ENCODE results near the gene BTN1A1.
"Not testable (repeated sequence)": the region's sequence is repeated elsewhere in the genome, so short reads cannot be mapped to it uniquely, and the experiment has no call there.

Gene BTN1A1

DNA sequence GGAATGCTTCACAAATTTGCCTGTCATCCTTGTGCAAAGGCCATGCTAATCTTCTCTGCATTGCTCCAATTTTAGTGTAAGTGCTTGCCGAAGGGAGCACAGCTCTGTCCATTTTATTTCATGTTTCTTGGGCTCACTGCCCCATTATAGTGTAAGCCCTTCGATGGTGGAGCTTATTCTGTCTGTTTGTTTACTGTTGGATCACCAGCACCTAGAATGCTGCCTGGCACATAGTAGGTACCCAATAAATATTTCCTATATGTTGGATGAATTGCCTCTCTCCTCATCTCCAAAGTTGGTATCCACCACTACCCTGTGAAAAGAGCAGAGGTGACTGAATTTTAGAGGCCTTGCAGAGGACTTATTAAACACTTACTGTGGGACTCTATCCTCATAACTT lies 19.3 kb downstream of the BTN1A1 start:
- DNase-seq: no peak

DNA sequence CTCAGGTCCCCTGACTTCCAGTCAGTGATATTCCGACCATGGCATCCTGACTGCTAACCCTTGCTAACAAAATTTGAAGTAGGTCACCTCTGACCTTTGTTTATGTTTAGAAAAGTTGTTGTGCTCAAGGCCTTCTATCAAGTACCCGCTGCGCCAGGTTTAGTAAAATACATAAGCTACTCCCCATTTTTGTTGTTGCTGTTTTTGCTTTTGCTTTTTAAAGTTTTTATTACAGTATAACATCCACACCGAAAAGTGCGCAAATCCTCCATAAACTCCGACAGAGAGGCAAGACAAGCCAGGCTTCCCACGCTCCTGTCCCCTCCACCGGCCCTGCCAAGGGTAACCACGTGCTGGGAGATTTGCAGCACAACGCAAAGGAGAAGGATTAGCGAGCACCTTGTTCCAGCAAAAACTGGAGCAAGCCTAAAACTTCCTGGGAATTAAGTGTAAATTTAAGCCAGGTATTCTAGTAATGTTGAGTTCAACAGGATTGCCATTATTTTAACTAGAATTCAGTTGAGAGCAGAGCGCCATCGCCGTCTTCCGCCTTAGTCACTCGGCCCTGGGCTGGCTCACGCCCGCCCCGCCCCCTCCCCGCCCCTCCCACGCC lies 20.2 kb downstream of the BTN1A1 start:
- DNase-seq: peak; percentile 25

DNA sequence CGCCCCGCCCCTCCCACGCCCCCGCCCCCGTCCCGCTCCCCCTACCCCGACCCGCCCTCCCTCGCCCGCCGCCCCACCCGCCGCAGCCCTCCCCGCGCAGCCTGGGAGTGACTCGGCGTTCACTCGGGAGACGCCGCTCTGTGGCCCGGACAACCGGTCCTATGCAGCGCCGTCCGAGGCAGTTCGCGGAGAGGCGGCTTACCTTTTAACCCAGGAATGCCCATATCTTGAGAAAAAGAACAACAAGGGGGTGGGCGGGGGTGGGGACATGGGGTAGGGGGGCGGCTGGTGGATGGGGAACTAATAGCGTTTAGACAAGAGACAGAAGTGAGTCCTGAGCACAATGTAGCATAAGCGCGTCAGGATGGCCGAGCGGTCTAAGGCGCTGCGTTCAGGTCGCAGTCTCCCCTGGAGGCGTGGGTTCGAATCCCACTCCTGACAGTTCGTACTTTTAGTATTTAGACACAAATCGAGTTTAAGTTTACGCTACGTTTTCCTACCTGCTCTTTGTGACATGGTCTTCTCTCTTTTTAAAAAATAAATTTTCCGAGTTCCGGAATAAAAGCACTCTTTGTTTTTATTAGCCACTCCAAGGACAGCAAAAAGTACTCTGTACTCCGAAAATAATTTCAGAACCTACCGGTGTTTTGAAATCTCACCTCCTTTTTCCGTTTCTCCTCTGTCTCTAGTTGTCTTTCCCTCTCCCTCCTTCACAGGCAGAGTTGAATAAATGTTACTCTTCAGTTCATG lies 20.9 kb downstream of the BTN1A1 start:
- peak; percentile 84 for DNase-seq

DNA sequence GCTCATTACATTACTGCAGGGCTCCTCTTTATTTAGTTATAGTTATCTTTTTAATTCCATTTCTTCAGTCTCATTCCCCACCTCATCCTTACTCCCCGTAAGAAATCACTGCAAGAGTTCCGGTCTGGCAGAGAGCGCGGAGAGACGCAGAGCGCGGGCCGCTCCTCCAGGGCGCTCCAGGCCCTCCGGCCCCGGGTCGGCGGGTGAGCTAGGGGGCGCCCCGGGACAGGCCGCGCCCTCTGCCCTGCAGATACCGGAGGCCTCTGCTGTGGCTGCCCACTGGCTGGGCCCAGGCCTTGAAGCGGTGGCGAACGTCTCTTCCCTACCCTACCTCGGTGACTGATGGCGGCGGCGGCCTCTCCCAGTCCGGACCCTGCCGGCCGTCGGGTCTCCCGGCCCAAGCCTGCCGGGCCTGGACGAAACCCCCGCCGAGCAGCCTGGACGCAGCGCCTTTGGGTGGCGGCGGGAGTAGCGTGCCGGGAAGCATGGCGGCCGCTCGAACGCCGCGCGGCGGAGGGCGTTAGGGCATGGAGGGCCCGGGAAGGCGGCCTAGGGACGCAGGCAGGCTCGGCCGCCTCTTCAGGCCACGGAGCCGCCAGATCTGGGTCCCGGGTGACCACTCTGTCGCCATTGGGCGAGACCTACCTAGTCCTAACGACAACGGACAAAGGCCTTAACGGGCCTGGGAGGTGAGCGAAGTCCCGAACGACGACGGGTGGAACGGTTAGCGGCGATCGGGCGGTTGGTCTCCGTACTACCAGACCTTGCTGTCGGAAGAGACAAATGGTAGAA lies 21.7 kb downstream of the BTN1A1 start:
- DNase-seq: no peak

DNA sequence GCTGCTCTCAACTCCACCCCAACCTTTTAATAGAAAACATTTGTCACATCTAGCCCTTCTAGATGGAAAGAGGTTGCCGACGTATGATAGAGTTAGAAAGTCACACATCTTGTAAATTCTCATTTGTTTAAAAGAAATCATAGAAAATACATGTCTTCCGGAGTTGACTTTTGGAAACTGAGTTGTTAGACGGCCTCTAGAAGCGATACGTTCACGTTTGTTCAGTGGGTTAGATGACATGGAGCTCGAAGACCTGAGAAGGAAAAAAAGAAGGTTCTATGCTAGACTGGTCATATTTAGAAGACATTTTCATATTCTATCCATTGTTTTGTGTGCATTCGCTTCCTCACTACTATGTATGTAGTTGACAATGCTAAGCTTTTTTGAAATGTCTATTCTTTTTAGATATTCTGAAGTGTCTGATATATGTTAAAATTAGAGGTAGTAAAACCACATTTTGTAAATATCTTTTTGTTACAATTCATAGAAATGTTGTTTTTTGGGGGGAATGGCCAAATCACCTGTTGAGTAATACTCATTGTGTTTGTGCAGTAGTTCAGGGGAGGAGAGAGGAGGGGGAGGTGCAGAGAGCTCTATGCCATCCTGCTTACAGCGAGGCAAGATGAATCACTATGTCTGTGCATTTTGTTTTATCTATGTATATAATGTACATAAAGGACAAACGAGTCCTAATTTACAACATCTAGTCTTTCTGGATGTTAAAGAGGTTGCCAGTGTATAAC lies 22.6 kb downstream of the BTN1A1 start:
- DNase-seq: not testable (repeated sequence)

DNA sequence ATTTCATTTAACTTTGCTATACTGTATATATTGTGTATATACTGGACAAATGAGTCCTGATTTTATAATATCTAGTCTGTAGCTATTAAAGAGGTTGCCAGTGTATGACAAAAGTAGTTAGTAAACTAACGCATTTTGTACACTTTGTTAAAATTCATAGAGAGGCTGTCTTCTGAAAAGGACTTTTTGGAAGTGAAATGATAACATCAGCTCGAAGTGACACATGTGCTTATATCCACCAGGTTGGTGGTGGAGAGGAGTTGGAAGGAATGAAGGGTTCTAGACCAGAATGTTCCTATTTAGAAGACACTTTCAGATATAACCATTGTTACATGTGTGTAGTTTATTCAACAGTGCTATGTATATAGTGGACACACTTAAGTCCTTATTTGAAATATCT lies 24.2 kb downstream of the BTN1A1 start:
- not testable (repeated sequence) for DNase-seq

DNA sequence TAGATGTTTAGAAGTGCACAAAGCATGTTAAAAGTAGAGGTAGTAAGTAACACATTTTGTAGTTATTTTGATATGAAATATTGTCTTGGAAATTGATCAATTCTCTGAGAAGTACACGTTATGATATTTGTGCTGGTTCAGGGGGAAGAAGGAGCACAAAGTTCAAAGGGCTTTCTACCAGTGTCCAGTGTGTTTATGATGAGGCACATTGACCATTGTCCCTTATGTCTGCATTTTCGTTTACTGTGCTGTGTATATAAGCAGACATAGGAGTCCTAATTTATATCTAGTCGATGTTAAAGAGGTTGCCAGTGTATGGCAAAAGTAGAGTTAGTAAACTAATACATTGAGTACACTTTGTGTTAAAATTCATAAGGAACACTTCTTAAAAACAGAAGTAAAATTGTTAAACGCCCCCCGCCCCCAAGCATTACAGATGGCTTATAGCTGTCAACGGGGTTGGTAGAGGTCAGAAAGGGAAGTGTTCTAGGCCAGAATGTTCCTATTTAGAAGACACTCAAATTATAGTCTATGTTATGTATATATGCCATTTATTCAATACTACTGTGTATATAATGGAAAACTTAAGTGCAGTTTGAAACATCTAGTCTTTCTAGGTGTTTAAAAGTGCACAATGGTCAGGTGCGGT lies 24.7 kb downstream of the BTN1A1 start:
- no peak for DNase-seq

DNA sequence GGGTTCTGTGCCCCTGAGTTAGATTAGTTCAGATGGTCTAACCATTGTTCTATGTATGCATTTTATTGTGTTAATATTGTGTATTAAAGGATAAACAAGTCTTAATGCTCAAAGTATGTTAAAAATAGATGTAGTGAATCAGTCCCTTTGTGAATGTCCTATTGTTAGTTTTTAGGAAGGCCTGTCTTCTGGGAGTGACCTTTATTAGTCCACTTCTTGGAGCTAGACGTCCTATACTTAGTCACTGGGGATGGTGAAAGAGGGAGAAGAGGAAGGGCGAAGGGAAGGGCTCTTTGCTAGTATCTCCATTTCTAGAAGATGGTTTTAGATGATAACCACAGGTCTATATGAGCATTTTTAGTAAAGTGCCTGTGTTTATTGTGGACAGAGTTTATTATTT lies 25.7 kb downstream of the BTN1A1 start:
- DNase-seq: no peak

DNA sequence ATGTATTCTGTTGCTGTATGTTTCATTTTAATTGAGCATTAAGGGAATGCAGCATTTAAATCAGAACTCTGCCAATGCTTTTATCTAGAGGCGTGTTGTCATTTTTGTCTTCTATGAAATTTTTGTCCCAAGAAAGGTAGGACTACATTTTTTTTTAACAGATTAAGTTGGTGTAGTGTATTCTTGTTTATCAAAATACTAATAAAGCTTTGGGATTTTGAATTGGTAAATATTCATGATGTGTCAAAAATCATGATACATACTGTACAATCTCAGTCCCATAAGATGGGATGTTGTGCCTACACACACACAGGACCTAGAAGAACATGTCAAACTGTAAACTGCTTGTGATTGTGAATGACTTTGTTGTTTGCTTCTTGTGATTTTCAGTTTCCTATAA lies 26.8 kb downstream of the BTN1A1 start:
- no peak for DNase-seq

DNA sequence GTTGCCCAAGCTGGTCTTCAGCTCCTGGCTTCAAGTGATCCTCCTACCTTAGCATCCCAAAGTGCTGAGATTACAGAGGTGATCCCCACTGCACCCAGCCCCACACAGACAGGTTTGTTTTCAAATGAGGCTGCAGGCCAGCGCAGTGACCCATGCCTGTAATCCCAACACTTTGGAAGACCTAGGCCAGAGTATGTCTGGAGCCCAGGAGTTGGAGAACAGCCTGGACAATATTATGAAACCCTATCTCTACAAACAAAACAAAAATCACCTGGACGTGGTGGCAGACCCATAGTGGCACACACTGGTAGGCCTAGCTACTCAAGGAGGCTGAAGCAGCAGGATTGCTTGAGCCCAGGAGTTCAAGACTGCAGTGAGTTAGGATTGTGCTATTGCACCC lies 30.1 kb downstream of the BTN1A1 start:
- no peak for DNase-seq

DNA sequence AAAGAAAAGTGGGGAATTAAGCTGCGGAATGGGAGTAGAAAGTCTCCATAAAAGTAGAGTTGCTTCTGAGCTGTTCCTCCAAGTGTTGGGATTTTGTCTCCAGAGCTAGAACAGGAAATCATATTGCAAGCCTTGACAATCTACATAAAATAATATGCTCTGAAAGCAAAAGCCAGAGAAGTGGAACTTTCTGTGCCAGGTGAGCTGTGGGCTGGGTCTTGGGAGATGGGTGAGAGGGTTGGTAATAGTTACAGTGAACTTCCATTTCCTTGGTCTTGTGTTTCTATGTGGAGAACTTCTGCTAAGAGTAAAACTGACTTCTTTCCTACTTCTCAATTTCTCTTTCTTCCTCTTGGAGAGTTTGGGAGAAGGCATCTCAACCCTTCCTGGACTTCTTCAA lies 31.8 kb downstream of the BTN1A1 start:
- DNase-seq: no peak

DNA sequence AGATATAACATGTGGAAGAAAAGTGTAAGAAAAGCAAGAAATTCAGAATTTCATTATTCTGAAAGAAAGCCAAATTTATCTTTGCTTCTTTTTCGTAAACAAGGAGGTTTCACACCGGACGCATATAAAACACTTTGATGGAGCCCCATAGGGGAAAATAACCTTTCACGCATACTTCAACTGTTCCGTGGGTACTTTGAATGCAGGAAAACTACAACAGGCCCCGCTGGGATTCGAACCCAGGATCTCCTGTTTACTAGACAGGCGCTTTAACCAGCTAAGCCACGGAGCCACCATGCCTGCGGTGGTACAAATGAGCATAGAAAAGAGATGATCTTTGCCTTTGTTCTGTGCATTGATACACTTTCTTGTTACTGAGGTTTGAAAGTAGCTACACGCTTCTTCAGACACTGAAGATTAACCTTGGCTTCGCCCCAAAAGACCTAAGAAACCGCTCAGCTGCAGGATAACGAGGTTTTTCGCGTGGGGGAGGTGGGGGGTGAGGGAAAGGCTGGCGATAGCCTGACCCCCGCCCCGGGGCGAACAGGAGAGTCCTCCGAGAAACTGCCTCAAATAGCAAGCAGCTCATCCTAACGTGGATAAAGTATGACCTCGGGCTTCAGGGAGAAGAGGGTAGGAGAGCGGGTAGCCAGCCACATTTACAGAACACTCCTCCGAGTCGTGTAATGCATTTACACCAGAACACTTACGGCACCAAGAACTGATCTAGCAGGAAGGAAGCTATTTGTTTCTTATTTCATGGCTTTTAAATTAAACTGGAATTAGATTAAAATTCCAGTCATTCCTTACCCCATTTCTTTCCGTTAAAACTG lies 32.8 kb downstream of the BTN1A1 start:
- peak; percentile 78 for DNase-seq

DNA sequence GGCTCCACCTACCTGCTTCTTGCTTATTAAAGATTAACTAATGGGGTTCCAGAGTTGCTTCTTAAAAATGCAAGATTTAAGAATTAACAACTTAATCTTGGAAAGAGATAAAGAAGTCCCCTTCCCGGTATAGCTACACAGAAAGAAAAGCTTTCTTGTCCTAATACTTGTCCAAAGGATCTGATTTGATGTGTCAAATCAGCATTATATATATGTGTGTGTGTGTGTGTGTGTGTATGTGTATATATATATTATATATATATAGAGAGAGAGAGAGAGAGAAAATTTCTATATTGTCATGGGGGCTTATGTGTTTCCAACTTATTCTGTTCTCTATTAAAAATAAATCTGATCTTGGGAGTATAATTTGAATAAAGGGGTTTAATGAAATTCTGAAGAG lies 33.4 kb downstream of the BTN1A1 start:
- no peak for DNase-seq

DNA sequence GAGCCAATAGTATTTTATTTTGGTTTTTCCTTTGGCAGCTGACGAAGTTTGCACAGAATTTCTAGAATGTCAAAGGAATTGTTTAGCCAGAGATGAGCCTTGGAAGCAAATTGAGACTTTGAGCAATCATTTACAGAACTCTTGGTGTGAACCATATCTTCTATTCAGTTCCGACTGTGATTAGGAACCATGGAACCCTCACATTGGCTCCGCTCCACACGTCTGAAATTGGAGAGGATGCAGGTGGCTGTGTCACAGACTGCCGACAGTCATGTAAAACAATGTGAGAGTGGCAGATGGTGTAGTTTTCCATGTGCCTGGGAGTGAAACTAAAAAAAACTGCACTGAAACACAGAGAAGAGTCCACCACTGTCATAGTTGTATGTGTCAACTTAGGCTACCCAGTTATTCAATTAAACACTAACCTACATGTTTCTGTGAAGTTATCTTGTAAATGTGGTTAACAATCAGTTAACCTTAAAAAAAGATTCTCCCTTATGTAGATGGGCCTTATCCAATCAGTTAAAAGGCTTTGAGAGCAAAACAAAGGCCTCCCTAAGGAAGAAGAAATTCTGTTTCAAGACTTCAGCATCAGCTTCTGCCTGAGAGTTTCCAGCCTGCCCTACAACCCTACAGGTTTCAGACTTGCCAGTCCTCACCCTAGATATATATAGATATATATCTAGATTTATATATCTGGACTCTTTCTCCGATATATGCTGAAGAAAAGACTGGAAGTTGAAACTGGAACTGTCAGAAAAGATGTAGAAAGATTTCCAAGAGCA lies 34.8 kb downstream of the BTN1A1 start:
- no peak for DNase-seq

DNA sequence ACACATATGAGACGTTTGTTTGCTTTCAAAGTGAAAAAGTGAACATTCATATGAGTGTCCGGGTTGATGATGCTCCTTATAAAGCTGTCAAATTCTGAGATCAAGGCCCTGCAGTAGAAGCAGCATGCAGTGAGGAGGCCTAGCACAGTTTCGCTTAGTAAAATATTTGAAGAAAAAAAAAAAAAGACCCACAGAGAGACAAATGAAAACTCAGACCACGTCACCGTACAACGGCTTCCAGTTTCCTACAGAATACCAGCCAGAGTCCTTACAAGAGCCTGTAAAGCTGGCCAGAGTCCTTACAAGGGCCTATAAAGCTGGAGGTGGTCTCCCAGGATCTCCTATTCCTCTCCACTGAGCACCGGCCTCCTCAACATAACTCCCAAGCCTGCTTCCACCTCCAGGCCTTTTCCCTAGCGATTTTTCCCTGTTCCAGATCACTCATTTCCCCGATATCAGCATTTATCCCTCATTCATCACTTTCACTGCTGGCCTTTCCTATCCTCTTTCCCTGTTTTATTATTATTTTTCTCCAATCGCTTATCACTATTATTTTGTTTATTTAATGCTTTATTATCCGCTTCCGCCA lies 36.6 kb downstream of the BTN1A1 start:
- DNase-seq: no peak

DNA sequence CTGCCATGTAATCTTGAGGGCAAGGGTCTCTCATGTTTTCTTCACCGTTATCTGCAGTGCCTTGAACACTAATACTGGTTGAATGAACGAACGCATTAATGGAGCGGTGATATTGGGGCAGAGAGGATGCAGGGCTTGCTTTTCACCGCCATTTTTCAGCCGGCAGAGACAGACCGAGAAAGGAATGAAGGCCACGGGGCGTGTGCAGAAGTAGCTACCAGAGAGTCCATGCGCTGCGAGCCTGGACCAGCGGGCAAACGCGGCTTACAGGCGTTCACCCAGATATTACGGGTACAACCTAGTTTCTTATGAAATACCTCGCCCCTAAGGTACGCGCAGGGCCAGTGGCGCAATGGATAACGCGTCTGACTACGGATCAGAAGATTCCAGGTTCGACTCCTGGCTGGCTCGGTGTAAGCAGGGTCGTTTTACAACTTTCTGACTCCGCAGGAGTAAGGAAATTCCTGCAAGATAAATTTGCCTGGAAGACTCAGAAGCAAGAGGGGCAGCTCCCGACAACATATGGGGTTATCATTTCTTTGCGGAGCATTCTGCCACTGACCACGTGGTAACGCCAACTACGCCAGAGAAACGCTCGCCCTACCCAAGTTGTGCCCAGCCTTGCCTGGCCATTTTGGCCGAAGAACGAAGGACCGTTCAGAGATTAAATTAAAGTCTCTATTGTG lies 37.2 kb downstream of the BTN1A1 start:
- DNase-seq: peak; percentile 92

DNA sequence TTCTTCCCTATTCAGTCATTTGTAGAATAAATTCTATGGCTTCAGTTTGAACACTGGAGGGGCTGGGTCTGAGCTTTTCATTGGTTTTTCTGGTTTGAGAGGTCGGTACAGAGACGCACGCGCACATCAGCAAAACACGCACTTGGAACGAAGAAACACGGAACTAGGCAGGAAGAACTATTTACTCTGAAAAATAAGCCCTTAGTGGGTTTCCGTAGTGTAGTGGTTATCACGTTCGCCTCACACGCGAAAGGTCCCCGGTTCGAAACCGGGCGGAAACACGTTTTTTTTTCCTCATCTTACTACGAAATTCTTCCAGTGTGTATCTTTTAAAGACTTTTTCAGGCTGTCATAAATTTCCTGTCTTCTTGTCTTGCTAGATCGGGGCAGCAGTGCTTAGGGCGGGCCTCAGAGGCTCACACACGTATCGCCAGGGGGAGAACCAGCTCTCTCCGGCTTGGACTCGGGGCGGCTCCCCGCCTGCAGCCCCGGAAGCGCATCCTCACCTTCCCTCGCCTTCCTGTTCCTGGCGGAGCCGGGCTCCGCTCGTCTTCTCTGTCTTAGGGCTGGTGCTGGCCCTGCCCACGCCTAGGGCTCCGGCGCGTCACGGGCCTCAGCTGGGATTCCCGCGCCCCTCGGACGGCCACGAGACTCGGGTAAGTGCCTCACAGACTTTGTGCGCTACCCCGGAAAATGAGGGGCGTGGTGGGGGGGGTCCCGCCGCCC lies 37.9 kb downstream of the BTN1A1 start, which contains the start of gene HMGN4:
HMGN4 (plus strand) TSS at position 521 of the 726 bp plus-strand sequence. CDS start 6,841 bp downstream, outside the sequence.
- peak; percentile 83 for DNase-seq

DNA sequence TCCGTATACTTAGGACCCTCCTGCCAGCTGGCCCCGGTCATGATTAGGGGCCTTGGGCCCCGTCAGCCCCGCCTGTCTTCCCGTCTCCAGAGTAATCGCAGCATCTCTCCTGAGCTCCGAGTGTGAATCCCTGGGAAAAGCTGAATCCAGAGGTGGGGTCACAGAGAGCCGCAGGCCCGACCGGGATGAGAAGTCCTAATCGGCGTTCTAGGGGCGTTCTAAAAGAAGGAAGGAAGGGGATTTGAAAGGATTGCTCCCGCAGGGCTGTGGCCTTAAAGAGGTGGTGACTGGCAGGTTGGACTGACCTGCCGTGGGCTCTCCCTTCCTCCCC lies 38.4 kb downstream of the BTN1A1 start:
- DNase-seq: no peak

DNA sequence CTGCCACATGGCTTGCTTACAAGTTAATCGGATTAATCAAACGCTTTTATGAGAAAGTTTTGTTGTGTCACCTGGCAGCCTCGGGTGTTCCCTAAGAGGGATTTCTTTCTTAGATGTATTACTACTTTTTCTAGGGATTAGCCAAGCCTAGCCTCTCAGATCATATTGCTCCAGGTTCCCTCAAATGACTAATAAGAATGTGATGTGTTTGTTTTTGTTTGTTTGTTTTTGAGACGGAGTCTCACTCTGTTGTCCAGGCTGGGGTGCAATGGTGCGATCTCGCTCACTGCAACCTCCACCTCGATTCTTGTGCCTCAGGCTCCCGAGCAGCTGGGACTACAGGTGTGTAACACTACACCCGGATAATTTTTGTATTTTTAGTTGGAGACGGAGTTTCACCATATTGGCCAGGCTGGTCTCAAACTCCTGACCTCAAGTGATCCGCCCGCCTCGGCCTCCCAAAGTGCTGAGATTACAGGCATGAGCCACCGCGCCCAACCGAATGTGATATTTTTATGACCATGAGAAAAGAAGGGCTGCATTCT lies 39.0 kb downstream of the BTN1A1 start:
- DNase-seq: no peak
